H1 (cell line): ENCODE measurements around the gene ABL1. TPM values are rescaled to one million over a fixed set of nuclear protein-coding genes. Genes with fewer than 3 reads are reported as not detected.

Source experiments
- CTCF ChIA-PET: fragments of 300-600 bp; sonication (Branson Sonifier 250); formaldehyde crosslinking; loops from one replicate; lab custom pipeline; 2021; ENCODE audit not compliant: partially characterized antibody; lab: Charles Lee
- POLR2A ChIA-PET: fragments of 300-600 bp; sonication (Branson Sonifier 250); formaldehyde crosslinking; loops from one replicate; lab custom pipeline; 2021; ENCODE audit warnings: inconsistent platforms; ENCODE audit not compliant: partially characterized antibody; lab: Charles Lee
- DNase-seq, 2 experiments: peaks; one replicate each; pipeline versions ENCODE4 v3.0.0 to v3.0.0-alpha.2; 2010 to 2022; ENCODE audit warnings: low spot score in 2 of 2, low read depth in 1 of 2, mixed read lengths in 1 of 2
- FAIRE-seq: peaks from 2 replicates; lab custom pipeline; 2011; peaks lifted over from hg19 to GRCh38; lab: Jason Lieb, UNC
- H2AFZ ChIP-seq: 2 replicates; pipeline ENCODE4 v1.8.1; 2012; ENCODE audit warnings: low read length, inconsistent platforms
- H2AK5ac ChIP-seq: 2 replicates; pipeline ENCODE4 v1.6.1; 2013; ENCODE audit warnings: low read depth, low read length
- H2BK120ac ChIP-seq: replicated peaks from 2 replicates; pipeline ENCODE3; 2013; ENCODE audit warnings: low read depth, low read length, inconsistent platforms
- H2BK12ac ChIP-seq: 2 replicates; pipeline ENCODE4 v1.6.1; 2013; ENCODE audit warnings: low read depth, low read length
- H2BK15ac ChIP-seq: 2 replicates; pipeline ENCODE4 v1.6.1; 2013; ENCODE audit warnings: low read length
- H2BK20ac ChIP-seq: 2 replicates; pipeline ENCODE4 v1.6.1; 2013; ENCODE audit warnings: low read length
- H2BK5ac ChIP-seq: 2 replicates; pipeline ENCODE4 v1.6.1; 2013; ENCODE audit warnings: low read depth, low read length
- H3K14ac ChIP-seq: 2 replicates; pipeline ENCODE4 v1.6.1; 2013; ENCODE audit warnings: inconsistent platforms; ENCODE audit not compliant: insufficient read length
- H3K18ac ChIP-seq: 2 replicates; pipeline ENCODE4 v1.6.1; 2013; ENCODE audit warnings: low read length; ENCODE audit errors: extremely low read depth
- H3K23ac ChIP-seq: 2 replicates; pipeline ENCODE4 v1.6.1; 2013; ENCODE audit warnings: inconsistent platforms; ENCODE audit not compliant: insufficient read length
- H3K23me2 ChIP-seq: 2 replicates; pipeline ENCODE4 v1.6.1; 2013; ENCODE audit warnings: low read depth, low read length
- H3K27ac ChIP-seq: 2 replicates; pipeline ENCODE4 v1.6.1; 2011; ENCODE audit warnings: low read depth, low read length, inconsistent platforms
- H3K27me3 ChIP-seq, 4 experiments: replicated peaks in 1 of 4; 1 replicate in 1 of 4; 2 replicates in 3 of 4; pipeline versions ENCODE4 v1.6.1 to v1.8.1; 2011 to 2013; ENCODE audit warnings: low read length in 3 of 4, mild to moderate bottlenecking in 3 of 4, inconsistent platforms in 2 of 4, mixed read lengths in 2 of 4, moderate library complexity in 1 of 4; ENCODE audit not compliant: control insufficient read depth in 3 of 4, insufficient read depth in 3 of 4; ENCODE audit errors: extremely low read depth in 1 of 4
- H3K36me3 ChIP-seq, 4 experiments: 2 replicates each; pipeline versions ENCODE4 v1.6.1 to v1.8.1; 2011 to 2013; ENCODE audit warnings: mild to moderate bottlenecking in 4 of 4, low read length in 3 of 4, moderate library complexity in 2 of 4, control low read depth in 1 of 4, inconsistent platforms in 1 of 4; ENCODE audit not compliant: insufficient read depth in 4 of 4, control insufficient read depth in 2 of 4
- H3K4ac ChIP-seq: replicated peaks from 2 replicates; pipeline ENCODE3; 2013; ENCODE audit warnings: low read length, low read depth, mixed read lengths, inconsistent platforms; ENCODE audit not compliant: insufficient read length
- H3K4me1 ChIP-seq, 4 experiments: replicated peaks in 1 of 4; 1 replicate in 1 of 4; 2 replicates in 3 of 4; pipeline versions ENCODE4 v1.6.1 to v1.8.1; 2011 to 2013; ENCODE audit warnings: low read length in 3 of 4, inconsistent platforms in 2 of 4, mixed read lengths in 1 of 4; ENCODE audit not compliant: insufficient read depth in 4 of 4, control insufficient read depth in 3 of 4
- H3K4me2 ChIP-seq, 2 experiments: 2 replicates each; pipeline versions ENCODE4 v1.6.1 to v1.8.1; 2011 to 2013; ENCODE audit warnings: low read depth in 2 of 2, low read length in 2 of 2, control low read depth in 1 of 2, inconsistent platforms in 1 of 2, mild to moderate bottlenecking in 1 of 2; ENCODE audit not compliant: insufficient read depth in 1 of 2
- H3K4me3 ChIP-seq, 4 experiments: fragments of 200-600, 300-600 bp in 1 of 4; sonication (generic), shearing (Covaris generic), sonication (Bioruptor Twin) in 1 of 4; 2 replicates each; pipeline versions ENCODE4 v1.5.1 to v1.8.1; 2011 to 2016; ENCODE audit warnings: low read length in 4 of 4, low read depth in 3 of 4, control low read depth in 2 of 4, inconsistent platforms in 2 of 4, mild to moderate bottlenecking in 2 of 4, mixed read lengths in 1 of 4, moderate library complexity in 1 of 4; ENCODE audit not compliant: insufficient read depth in 2 of 4; ENCODE audit errors: extremely low read depth in 1 of 4
- H3K56ac ChIP-seq: replicated peaks from 2 replicates; pipeline ENCODE3; 2013; ENCODE audit warnings: low read depth, mild to moderate bottlenecking, mixed read lengths, low read length, inconsistent platforms; ENCODE audit not compliant: insufficient read length
- H3K79me1 ChIP-seq: 2 replicates; pipeline ENCODE4 v1.6.1; 2013; ENCODE audit warnings: low read depth, low read length, control low read depth
- H3K79me2 ChIP-seq, 2 experiments: 2 replicates each; pipeline versions ENCODE4 v1.6.1 to v1.8.1; 2012 to 2013; ENCODE audit warnings: low read length in 2 of 2, mild to moderate bottlenecking in 2 of 2, inconsistent platforms in 1 of 2; ENCODE audit not compliant: insufficient read depth in 2 of 2, control insufficient read depth in 1 of 2
- H3K9ac ChIP-seq, 4 experiments: replicated peaks in 1 of 4; 1 replicate in 1 of 4; 2 replicates in 3 of 4; pipeline versions ENCODE4 v1.6.1 to v1.8.1; 2011 to 2013; ENCODE audit warnings: low read depth in 3 of 4, low read length in 3 of 4, control low read depth in 2 of 4, mild to moderate bottlenecking in 2 of 4, moderate library complexity in 2 of 4, inconsistent platforms in 1 of 4; ENCODE audit errors: extremely low read depth in 1 of 4
- H3K9me3 ChIP-seq, 2 experiments: 2 replicates each; pipeline versions ENCODE4 v1.6.1 to v1.8.1; 2012 to 2013; ENCODE audit warnings: mild to moderate bottlenecking in 2 of 2, moderate library complexity in 2 of 2, control low read depth in 1 of 2, inconsistent platforms in 1 of 2, low read depth in 1 of 2, low read length in 1 of 2, mixed read lengths in 1 of 2; ENCODE audit not compliant: insufficient read depth in 2 of 2
- H4K20me1 ChIP-seq, 2 experiments: replicated peaks in 1 of 2; 2 replicates each; pipeline versions ENCODE3 to v1.8.1; 2011 to 2013; ENCODE audit warnings: inconsistent platforms in 2 of 2, low read length in 2 of 2, mild to moderate bottlenecking in 1 of 2; ENCODE audit not compliant: insufficient read depth in 2 of 2, control insufficient read depth in 1 of 2
- H4K5ac ChIP-seq: 2 replicates; pipeline ENCODE4 v1.6.1; 2013; ENCODE audit warnings: low read length, low read depth, mixed read lengths, inconsistent platforms; ENCODE audit not compliant: insufficient read length
- H4K8ac ChIP-seq: 2 replicates; pipeline ENCODE4 v1.8.0; 2013; ENCODE audit warnings: mild to moderate bottlenecking, moderate library complexity, low read length, inconsistent platforms; ENCODE audit not compliant: insufficient read depth; ENCODE audit errors: extremely low read depth
- H4K91ac ChIP-seq: replicated peaks from 2 replicates; pipeline ENCODE3; 2013; ENCODE audit warnings: low read length, mixed read lengths, inconsistent platforms; ENCODE audit not compliant: insufficient read length
- CEBPB ChIP-seq: IDR thresholded peaks from 2 replicates; pipeline ENCODE4 v1.6.1; 2012; ENCODE audit warnings: low read depth, low read length
- CTBP2 ChIP-seq: IDR thresholded peaks from 2 replicates; pipeline ENCODE4 v1.7.0; 2011; ENCODE audit warnings: borderline replicate concordance, mild to moderate bottlenecking, moderate library complexity, mixed read lengths, low read length; ENCODE audit not compliant: insufficient read depth, insufficient read length
- JUN ChIP-seq: IDR thresholded peaks from 2 replicates; pipeline ENCODE4 v1.6.1; 2011; ENCODE audit warnings: low read depth, mild to moderate bottlenecking, improper control_type of control experiment, low read length
- RBBP5 ChIP-seq: IDR thresholded peaks from 2 replicates; pipeline ENCODE4 v1.7.1; 2012; ENCODE audit warnings: low read depth, mild to moderate bottlenecking, inconsistent platforms, low read length, moderate library complexity, borderline replicate concordance
- TBP ChIP-seq: IDR thresholded peaks from 2 replicates; pipeline ENCODE4 v1.6.1; 2011; ENCODE audit warnings: low read depth, low read length, improper control_type of control experiment
- WGBS, 2 experiments: shearing (Covaris generic) in 1 of 2; methylation state at CpG; one replicate each; pipeline versions ENCODE4 v1.1.6 to v1.1.7; 2013 to 2015; ENCODE audit warnings: low lambda C conversion rate in 2 of 2, mixed read lengths in 2 of 2, inconsistent platforms in 1 of 2, low coverage in 1 of 2, missing lambda C conversion rate in 1 of 2; ENCODE audit not compliant: insufficient replicate concordance in 2 of 2, insufficient coverage in 1 of 2, insufficient read length in 1 of 2; ENCODE audit errors: extremely low coverage in 1 of 2, missing lambda C conversion rate in 1 of 2; 5-methylcytosine and 5-hydroxymethylcytosine counted together
- polyA plus RNA-seq, 7 experiments: library from polyadenylated mRNA; depleted of rRNA in 3 of 7; stranded (reverse) in 5 of 7; unstranded in 2 of 7; fragments of >200 nt in 5 of 7; fragments of 200-250 nt in 2 of 7; gene quantifications; 1 replicate in 5 of 7; 2 replicates in 1 of 7; 4 replicates in 1 of 7; pipeline versions ENCODE4 v1.2.1 to v1.2.3, GENCODE V29; 2011 to 2013; ENCODE audit warnings: missing spikeins in 2 of 7, mixed read lengths in 2 of 7
- total RNA-seq: library from RNA; stranded (reverse); fragmentation: NEBNext Ultra II Directional; extraction: Animal tissue kit (Norgen Biotek cat#: 25700); gene quantifications from 2 replicates; pipeline ENCODE4 v1.2.1, GENCODE V29; 2021

ABL1 gene
- total and polyA plus RNA-seq, 2 of the 8 experiments (the other 6 are each of a cell fraction or from before 2014, with no cell fraction given): 35.3 to 104 TPM

GRCh38 chr9:130835441-130836298 is 616 bp downstream of the ABL1 start:
- Histone ChIP-seq H2BK5ac (peak overlapping the region; percentile 63; the same call in 1 of the 2 replicates), H2BK12ac (peak overlapping the region; percentile 85), H2BK20ac (no peak overlapping the region), H3K9ac (peak overlapping the region; percentile 82 to 93 (median 90)), H3K27me3 (no peaks in the 10 kb centered on the region), H4K91ac (no peak overlapping the region), H2AFZ (no peak overlapping the region), H4K8ac (peak overlapping the region; percentile 91; the same call in 1 of the 2 replicates), H2AK5ac (no peak overlapping the region), H3K23me2 (peaks cover 2% of the 10 kb centered on the region), H4K5ac (peak overlapping the region; percentile 20), H3K9me3 (no peaks in the 10 kb centered on the region), H3K14ac (no peak overlapping the region), H4K20me1 (peaks cover 11 to 12% of the 10 kb centered on the region in 2 experiments), H3K56ac (peak overlapping the region; percentile 59), H2BK120ac (no peak overlapping the region), H3K36me3 (no peaks in the 10 kb centered on the region), H3K4me3 (peak overlapping the region; percentile 84 to 98 (median 91)), H3K79me1 (peaks cover 2% of the 10 kb centered on the region), H3K18ac (peak overlapping the region; percentile 91), H3K23ac (no peak overlapping the region), H3K4me1 (peaks cover 9 to 23% (median 14%) of the 10 kb centered on the region in 4 experiments), H3K79me2 (peaks cover 16 to 65% of the 10 kb centered on the region in 2 experiments; a peak in 3 of 4 replicates), H2BK15ac (no peak overlapping the region), H3K27ac (peak overlapping the region; percentile 67), H3K4ac (no peak overlapping the region), H3K4me2 (peak overlapping the region; percentile 68 to 78)
- WGBS, 2 experiments: 2% methylated on average over 42 of the region's 44 CpGs; no CpG with 5 or more reads in 1 of the 2 experiments
- DNase-seq (peak in 1 of 2 experiments; percentile 74), FAIRE-seq (no peak)
- CTCF ChIA-PET: interaction anchor here (1.0 to 1.3 kb wide), 4 partner anchors 28 to 168 kb away, joined by 3 to 4 read pairs (median 3); no protein-coding TSS in a partner anchor
- POLR2A ChIA-PET: interaction anchor here (0.7 to 2.7 kb wide), 11 partner anchors 9 to 143 kb away, joined by 3 to 24 read pairs (median 5); partner anchors contain the start of gene EXOSC2
- no peak for TF ChIP-seq CTBP2
- TF ChIP-seq CEBPB: no peak
- no peak for TF ChIP-seq JUN
- 0 out of 2 replicates have a peak, but pooled peaks have one; percentile 44 for TF ChIP-seq RBBP5
- TF ChIP-seq TBP: 0 out of 2 replicates have a peak, but pooled peaks have one; percentile 29
